22Rv1 (cell line): ENCODE measurements around the gene DOCK3.

Experiments
- CTCF ChIP-seq: fragments of 450-650 bp; IDR thresholded peaks from 2 replicates; pipeline ENCODE4 v1.5.1; 2017; ENCODE audit warnings: mild to moderate bottlenecking
- ZFX ChIP-seq: fragments of 450-650 bp; IDR thresholded peaks from 2 replicates; pipeline ENCODE4 v1.6.1; 2017; ENCODE audit warnings: antibody characterized with exemption, borderline replicate concordance

GRCh38 chr3:51379301-51379700 is 704.6 kb downstream of the DOCK3 start:
- TF ChIP-seq CTCF (no peak), ZFX (no peak)
